COLO668 (cell line): ENCODE measurements around the gene ODAD2.

Source experiments
- DNase-seq: peaks from one replicate; lab custom pipeline; 2025; ENCODE audit not compliant: unreplicated experiment; lab: John Stamatoyannopoulos, UW

ODAD2 gene

GRCh38 chr10:27774831-27775230, 224.0 kb downstream of the ODAD2 start:
- DNase-seq, result no peak

- DNase-seq, result no peak
Measured at GRCh38 chr10:27771231-27771630, 227.6 kb downstream of the ODAD2 start.

- no peak for DNase-seq
Measured at GRCh38 chr10:27770181-27770580, 228.7 kb downstream of the ODAD2 start.
